ENCODE results near the gene RPS24.

RPS24 gene

DNA sequence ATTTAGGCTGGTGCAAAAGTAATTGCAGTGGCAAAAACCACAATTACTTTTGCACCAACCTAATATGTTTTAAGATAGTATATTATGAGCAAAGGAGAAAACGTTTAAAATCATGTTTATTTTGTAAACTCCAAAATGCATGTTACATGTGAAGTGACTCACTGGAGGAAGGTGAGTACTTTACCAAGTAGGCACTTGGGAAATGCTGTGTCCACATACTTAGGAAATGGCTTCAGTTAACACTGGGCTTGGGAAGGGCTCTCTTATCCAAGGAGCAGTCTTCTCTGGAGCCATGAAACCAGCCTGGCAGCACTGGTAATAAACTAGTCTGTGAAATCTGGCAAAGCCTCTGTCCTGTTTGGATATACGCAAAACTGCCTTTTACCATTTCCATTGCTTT is 4.4 kb downstream of the RPS24 start:
- no peak for DNase-seq (ENCODE audit: low spot score)
- TF ChIP-seq, protein P1, sequence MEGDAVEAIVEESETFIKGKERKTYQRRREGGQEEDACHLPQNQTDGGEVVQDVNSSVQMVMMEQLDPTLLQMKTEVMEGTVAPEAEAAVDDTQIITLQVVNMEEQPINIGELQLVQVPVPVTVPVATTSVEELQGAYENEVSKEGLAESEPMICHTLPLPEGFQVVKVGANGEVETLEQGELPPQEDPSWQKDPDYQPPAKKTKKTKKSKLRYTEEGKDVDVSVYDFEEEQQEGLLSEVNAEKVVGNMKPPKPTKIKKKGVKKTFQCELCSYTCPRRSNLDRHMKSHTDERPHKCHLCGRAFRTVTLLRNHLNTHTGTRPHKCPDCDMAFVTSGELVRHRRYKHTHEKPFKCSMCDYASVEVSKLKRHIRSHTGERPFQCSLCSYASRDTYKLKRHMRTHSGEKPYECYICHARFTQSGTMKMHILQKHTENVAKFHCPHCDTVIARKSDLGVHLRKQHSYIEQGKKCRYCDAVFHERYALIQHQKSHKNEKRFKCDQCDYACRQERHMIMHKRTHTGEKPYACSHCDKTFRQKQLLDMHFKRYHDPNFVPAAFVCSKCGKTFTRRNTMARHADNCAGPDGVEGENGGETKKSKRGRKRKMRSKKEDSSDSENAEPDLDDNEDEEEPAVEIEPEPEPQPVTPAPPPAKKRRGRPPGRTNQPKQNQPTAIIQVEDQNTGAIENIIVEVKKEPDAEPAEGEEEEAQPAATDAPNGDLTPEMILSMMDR (IDR thresholded peaks at IDR 0.05; ENCODE audit: extremely low read depth, missing control alignments) = no peak

GRCh38 chr10:78038791-78039547 is 5.3 kb downstream of the RPS24 start:
- TF ChIP-seq, protein P1 (IDR thresholded peaks at IDR 0.05; ENCODE audit: extremely low read depth, missing control alignments) = no peak

DNA sequence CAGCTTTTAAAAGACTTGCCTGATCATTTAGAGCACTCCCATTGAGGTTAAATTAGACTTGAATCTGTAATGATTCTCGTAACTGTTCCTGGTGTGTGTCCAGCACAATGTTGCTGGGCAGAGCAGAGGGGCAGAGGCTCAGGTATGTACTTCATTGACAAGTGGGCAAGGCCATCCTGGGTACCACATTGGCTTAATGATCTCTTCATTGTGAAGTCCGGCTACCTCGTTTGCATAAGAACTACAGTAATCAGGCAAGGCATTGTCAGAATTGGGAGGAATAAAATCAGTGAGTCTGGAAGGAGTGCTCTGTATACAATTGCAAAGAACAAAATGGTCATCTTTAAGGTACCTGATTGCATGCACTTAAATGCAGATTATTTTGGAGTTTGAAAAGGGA is 6.1 kb downstream of the RPS24 start:
- TF ChIP-seq, protein P1 (IDR thresholded peaks at IDR 0.05; ENCODE audit: extremely low read depth, missing control alignments) = no peak
- no peak for DNase-seq (ENCODE audit: low spot score)

More at GRCh38 chr10:78038791-78039547, 5.3 kb downstream of the RPS24 start:
- DNase-seq (ENCODE audit: low spot score) = no peak

DNA sequence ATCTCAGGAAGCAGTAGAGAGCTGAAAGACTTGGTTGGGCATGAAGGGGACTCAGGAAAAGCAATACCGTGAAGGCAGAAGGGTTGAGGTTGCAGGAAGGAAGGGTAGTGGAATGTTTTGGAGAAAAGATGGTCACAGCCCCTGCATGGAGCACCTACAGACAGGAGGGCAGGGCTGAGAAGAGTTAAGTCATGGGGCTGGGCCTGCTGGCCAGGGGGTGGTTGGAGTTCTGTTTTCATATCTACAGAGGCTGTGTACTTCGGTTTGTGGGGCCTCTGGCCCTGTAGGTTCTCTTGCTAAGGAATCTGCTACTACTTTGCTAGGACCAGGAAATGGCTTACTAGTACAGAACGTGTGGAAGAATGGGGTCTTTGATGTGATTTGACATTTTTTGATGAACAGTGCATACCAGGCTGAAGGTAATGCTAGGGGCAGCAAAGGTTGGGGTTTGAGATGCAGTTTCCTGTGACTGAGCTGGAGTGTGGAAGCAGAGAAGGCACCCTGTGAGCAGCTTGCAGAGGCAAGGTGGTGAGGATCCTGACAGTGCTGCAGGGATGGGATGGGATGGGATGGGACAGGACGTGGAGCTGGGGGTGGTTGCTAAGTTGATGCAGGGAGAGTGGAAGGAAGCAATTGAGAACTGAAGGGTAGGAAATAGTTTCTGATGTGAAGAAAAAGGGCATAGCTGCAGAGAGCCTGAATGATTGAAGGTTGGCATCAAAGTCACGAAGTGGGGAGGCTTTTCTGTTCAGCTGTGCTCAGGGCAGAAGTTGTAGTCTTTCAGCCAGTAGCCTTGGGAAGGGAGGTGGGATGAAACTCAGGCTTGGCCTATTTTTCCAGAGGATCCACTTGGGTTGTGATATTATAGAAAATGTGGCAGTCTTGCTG is 7.8 kb downstream of the RPS24 start:
- DNase-seq (ENCODE audit: low spot score) = no peak
- TF ChIP-seq, protein P1 (IDR thresholded peaks at IDR 0.05; ENCODE audit: extremely low read depth, missing control alignments) = no peak

DNA sequence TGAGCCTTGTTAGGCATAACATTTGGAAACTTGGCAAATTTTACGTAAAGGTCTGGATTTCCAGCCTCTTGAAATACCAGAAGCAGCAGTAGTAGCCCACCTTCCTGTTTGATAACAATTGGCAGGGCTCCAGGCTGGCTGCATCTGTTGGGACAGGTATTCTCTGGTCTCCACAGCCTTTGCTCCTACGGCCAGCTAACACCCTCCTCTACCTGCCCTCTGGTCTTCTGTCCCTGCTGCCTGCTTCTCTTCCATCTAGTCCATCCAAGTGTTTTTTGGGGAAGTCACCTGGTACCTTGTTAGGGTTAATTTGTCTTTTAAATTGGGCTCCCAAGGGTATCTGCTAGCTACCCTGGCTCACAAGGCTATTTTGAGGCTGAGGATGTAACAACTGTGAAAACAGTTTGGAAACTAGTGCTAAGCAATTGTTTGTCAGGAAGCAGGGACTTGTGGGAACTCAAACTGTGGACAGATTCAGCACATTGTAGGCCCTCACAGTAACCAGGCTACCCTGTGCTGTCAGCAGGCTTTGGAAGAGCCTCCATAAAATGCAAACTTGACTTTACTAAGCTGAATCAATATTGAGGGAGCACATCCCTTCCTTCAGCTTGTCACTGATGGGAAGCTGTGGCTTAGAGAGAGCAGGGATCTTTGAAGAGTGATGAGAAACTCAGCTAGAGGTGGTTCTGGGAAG is 8.5 kb downstream of the RPS24 start:
- TF ChIP-seq, protein P1 (IDR thresholded peaks at IDR 0.05; ENCODE audit: extremely low read depth, missing control alignments) = no peak
- DNase-seq (ENCODE audit: low spot score) = no peak

DNA sequence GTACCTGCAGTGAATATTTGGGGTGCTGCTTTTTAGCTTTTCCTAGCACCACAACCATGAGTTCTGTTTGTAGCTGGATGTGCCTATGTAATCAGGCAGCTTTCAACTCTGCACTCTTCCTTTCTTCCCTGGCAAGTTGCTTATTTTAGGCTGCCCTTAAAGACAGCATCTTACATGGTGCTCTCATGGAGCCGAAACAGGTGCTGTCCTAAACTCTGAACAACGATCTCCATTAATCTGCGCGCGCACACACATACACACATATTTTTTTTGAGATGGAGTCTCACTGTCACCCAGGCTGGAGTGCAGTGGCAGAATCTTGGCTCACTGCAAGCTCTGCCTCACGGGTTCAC is 9.1 kb downstream of the RPS24 start:
- no peak for DNase-seq (ENCODE audit: low spot score)
- TF ChIP-seq, protein P1 (IDR thresholded peaks at IDR 0.05; ENCODE audit: extremely low read depth, missing control alignments) = no peak
